Lung (tissue), 12 donors: Measurements from ENCODE around the gene CD14. TPM values are rescaled to one million over a fixed set of nuclear protein-coding genes. Genes with fewer than 3 reads are reported as not detected.
A peak's percentile ranks its signal among the peaks of the same experiment; 100 is the strongest.
"Not testable (repeated sequence)": the region's sequence is repeated elsewhere in the genome, so short reads cannot be mapped to it uniquely, and the experiment has no call there.

Experiments used
- ATAC-seq: fragments of 200-7000 bp; cut with Tn5 transposase; one replicate; pipeline ENCODE4 v1.9.1; 2020; ENCODE audit warnings: moderate number of reproducible peaks; ENCODE audit not compliant: insufficient read depth, low FRiP score
- DNase-seq, 3 donors: peaks; one replicate each; pipeline ENCODE4 v3.0.0-alpha.2; 2013 to 2017
- H3K27ac ChIP-seq, 2 donors: one replicate each; pipeline ENCODE4 v1.5.1; 2013; ENCODE audit warnings: mild to moderate bottlenecking in 2 of 2, moderate library complexity in 2 of 2, control low read depth in 1 of 2, inconsistent platforms in 1 of 2, low read depth in 1 of 2, low read length in 1 of 2
- H3K27me3 ChIP-seq, 3 donors: one replicate each; pipeline ENCODE4 v1.5.1; 2013; ENCODE audit warnings: low read length in 2 of 3; ENCODE audit not compliant: control insufficient read depth in 3 of 3, insufficient read depth in 3 of 3
- H3K36me3 ChIP-seq, 4 donors: one replicate each; pipeline ENCODE4 v1.5.1; 2013; ENCODE audit warnings: low read length in 4 of 4, mild to moderate bottlenecking in 1 of 4, moderate library complexity in 1 of 4; ENCODE audit not compliant: control insufficient read depth in 4 of 4, insufficient read depth in 4 of 4
- H3K4me1 ChIP-seq, 5 donors: one replicate each; pipeline ENCODE4 v1.5.1; 2013; ENCODE audit warnings: low read length in 5 of 5, mild to moderate bottlenecking in 2 of 5, moderate library complexity in 1 of 5; ENCODE audit not compliant: control insufficient read depth in 5 of 5, insufficient read depth in 5 of 5
- H3K4me3 ChIP-seq: one replicate; pipeline ENCODE4 v1.5.1; 2013; ENCODE audit warnings: mild to moderate bottlenecking, control low read depth, moderate library complexity
- H3K9ac ChIP-seq, 2 donors: one replicate each; pipeline ENCODE4 v1.5.1; 2013; ENCODE audit warnings: low read length in 2 of 2, control low read depth in 1 of 2; ENCODE audit not compliant: insufficient read depth in 1 of 2
- H3K9me3 ChIP-seq, 4 donors: one replicate each; pipeline ENCODE4 v1.5.1; 2013; ENCODE audit warnings: low read length in 3 of 4, mild to moderate bottlenecking in 1 of 4, moderate library complexity in 1 of 4; ENCODE audit not compliant: control insufficient read depth in 4 of 4, insufficient read depth in 3 of 4
- WGBS, 2 donors: extraction: QIAGEN DNeasy Blood & Tissue Kit; methylation state at CpG; one replicate each; pipeline ENCODE4 v1.1.7; 2013; 5-methylcytosine and 5-hydroxymethylcytosine counted together
- polyA plus RNA-seq, 2 donors: library from polyadenylated mRNA; stranded (reverse); fragments of 200-250 nt; gene quantifications; one replicate each; pipeline ENCODE4 v1.2.1, GENCODE V29; 2013
- total RNA-seq, 2 donors: library from RNA; depleted of rRNA in 1 of 2; stranded (reverse); fragments of >200 nt in 1 of 2; gene quantifications; one replicate each; pipeline ENCODE4 v1.2.1, GENCODE V29; 2014 to 2021
- TF ChIP-seq, protein P1 (sequence below): IDR thresholded peaks from 2 replicates; pipeline ENCODE4 v1.5.1; 2012; ENCODE audit warnings: mild to moderate bottlenecking; ENCODE audit errors: control extremely low read depth, extremely low read depth
- donor health status: control.
- donor health status: control.
- donor health status: Bipolar disorder and iron deficiency.
- donor health status: healthy.
- donor health status: DM: yes; HTN: yes; CAD: no.

CD14 gene
- total and polyA plus RNA-seq, 4 donors, result 57.9 to 357 (median 80.2) TPM

GRCh38 chr5:140595538-140596300 is 37.3 kb downstream of the CD14 start:
- 47 to 57% methylated on average over 5 of the region's 5 CpGs for whole genome bisulfite sequencing, 2 donors
- DNase-seq, result peak in 2 of 3 donors; percentile 16 to 49
- peak; percentile 51 for ATAC-seq
- peaks cover 0 to 13% (median 0%) of the 10 kb centered on the region in 5 donors for H3K4me1 ChIP-seq
- H3K27me3 ChIP-seq, result no peaks in the 10 kb centered on the region
- H3K4me3 ChIP-seq, result no peak overlapping the region
- H3K36me3 ChIP-seq, result no peaks in the 10 kb centered on the region
- no peaks in the 10 kb centered on the region for H3K9me3 ChIP-seq
- TF ChIP-seq, protein P1, sequence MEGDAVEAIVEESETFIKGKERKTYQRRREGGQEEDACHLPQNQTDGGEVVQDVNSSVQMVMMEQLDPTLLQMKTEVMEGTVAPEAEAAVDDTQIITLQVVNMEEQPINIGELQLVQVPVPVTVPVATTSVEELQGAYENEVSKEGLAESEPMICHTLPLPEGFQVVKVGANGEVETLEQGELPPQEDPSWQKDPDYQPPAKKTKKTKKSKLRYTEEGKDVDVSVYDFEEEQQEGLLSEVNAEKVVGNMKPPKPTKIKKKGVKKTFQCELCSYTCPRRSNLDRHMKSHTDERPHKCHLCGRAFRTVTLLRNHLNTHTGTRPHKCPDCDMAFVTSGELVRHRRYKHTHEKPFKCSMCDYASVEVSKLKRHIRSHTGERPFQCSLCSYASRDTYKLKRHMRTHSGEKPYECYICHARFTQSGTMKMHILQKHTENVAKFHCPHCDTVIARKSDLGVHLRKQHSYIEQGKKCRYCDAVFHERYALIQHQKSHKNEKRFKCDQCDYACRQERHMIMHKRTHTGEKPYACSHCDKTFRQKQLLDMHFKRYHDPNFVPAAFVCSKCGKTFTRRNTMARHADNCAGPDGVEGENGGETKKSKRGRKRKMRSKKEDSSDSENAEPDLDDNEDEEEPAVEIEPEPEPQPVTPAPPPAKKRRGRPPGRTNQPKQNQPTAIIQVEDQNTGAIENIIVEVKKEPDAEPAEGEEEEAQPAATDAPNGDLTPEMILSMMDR, result no peak
- H3K9ac ChIP-seq, result no peak overlapping the region
- H3K27ac ChIP-seq, result peak overlapping the region in 1 of 2 donors; percentile 70

DNA sequence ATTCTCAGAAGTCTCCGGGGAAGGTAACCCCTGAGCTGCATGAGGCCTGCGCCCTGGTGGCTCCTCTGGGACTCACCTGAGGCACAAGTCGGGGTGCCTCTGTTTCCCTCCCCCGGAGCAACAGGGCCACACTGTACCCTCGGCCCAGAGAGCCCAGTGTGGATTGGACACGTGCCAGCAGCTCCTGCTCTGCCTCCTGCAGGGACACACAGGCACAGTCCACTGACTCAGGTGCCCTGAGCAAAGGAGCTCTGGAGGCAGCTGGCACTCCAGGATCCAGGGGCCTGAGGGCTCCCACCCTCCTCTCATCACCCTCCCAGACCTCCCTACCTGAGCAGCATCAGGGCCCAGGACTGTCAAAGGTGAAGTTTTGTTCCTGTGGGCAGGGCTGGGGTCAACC is 38.8 kb downstream of the CD14 start:
- WGBS, 2 donors, result 81 to 84% methylated on average over 6 of the region's 6 CpGs
- TF ChIP-seq, protein P1, result no peak
- DNase-seq (no peak), ATAC-seq (no peak)
- no peak overlapping the region for H3K4me3 ChIP-seq
- H3K36me3 ChIP-seq, result no peaks in the 10 kb centered on the region
- no peaks in the 10 kb centered on the region for H3K9me3 ChIP-seq
- peaks cover 0 to 13% (median 7%) of the 10 kb centered on the region in 5 donors for H3K4me1 ChIP-seq
- no peaks in the 10 kb centered on the region for H3K27me3 ChIP-seq
- no peak overlapping the region for H3K27ac ChIP-seq
- no peak overlapping the region for H3K9ac ChIP-seq

DNA sequence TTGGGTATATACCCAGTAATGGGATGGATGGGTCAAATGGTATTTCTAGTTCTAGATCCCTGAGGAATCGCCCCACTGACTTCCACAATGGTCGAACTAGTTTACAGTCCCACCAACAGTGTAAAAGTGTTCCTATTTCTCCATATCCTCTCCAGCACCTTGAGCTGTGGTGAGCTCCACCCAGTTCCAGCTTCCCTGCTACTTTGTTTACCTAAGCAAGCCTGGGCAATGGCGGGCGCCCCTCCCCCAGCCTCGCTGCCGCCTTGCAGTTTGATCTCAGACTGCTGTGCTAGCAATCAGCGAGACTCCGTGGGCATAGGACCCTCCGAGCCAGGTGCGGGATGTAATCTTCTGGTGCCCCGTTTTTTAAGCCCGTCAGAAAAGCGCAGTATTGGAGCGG is 39.9 kb downstream of the CD14 start:
- not testable (repeated sequence) for H3K27me3 ChIP-seq, DNase-seq, H3K4me3 ChIP-seq, H3K9ac ChIP-seq, ATAC-seq, H3K9me3 ChIP-seq, H3K36me3 ChIP-seq, H3K27ac ChIP-seq
- 48 to 63% methylated on average over 11 to 12 of the region's 14 CpGs for WGBS, 2 donors
- H3K4me1 ChIP-seq, result peaks cover 0 to 19% (median 12%) of the 10 kb centered on the region in 5 donors

DNA sequence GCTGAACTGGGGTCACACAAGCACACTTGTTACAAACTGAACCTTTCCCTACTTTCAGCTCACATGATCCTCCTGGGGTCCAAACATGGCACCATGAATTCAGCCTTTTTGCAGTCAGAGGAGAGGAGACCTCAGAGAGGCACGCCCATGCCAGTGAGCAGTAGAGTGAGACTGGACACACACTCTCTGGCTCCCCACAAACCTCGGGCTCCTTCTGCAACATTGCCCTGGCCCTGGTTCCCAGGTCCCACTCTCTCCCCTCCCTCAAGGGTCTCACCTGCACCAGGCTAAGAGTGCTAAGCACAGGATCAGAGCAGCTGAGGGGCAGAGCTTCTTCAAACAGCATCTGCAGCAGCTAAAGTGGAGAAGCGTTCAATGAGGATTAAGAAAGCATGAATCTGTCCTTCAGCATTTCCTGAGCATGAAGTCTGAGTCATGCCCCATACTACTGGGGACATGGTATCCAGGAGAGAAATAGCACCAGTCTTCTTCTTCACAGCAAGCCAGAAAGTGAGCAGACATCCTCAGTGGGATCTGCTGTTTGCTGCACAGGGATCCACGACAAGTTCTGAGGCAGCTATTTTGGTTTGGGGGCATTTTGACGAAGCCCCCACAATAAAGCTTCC is 41.1 kb downstream of the CD14 start:
- DNase-seq (no peak), ATAC-seq (no peak)
- Histone ChIP-seq H3K27me3 (no peaks in the 10 kb centered on the region), H3K36me3 (no peaks in the 10 kb centered on the region), H3K27ac (peak overlapping the region in 1 of 2 donors; percentile 66), H3K9ac (no peak overlapping the region), H3K4me3 (no peak overlapping the region), H3K4me1 (peaks cover 0 to 19% (median 12%) of the 10 kb centered on the region in 5 donors), H3K9me3 (no peaks in the 10 kb centered on the region)
- 76 to 81% methylated on average over 5 of the region's 5 CpGs for WGBS, 2 donors
- TF ChIP-seq, protein P1, result no peak
